ENCODE measurements around the gene SDHAF2.
"Not testable (repeated sequence)": the region's sequence is repeated elsewhere in the genome, so short reads cannot be mapped to it uniquely, and the experiment has no call there.

SDHAF2 gene

GRCh38 chr11:61477126-61477525 is 47.2 kb downstream of the SDHAF2 start:
- no peak for DNase-seq

GRCh38 chr11:61477727-61478148 is 47.8 kb downstream of the SDHAF2 start:
- peak in 1 of 2 experiments; percentile 9 for DNase-seq

DNA sequence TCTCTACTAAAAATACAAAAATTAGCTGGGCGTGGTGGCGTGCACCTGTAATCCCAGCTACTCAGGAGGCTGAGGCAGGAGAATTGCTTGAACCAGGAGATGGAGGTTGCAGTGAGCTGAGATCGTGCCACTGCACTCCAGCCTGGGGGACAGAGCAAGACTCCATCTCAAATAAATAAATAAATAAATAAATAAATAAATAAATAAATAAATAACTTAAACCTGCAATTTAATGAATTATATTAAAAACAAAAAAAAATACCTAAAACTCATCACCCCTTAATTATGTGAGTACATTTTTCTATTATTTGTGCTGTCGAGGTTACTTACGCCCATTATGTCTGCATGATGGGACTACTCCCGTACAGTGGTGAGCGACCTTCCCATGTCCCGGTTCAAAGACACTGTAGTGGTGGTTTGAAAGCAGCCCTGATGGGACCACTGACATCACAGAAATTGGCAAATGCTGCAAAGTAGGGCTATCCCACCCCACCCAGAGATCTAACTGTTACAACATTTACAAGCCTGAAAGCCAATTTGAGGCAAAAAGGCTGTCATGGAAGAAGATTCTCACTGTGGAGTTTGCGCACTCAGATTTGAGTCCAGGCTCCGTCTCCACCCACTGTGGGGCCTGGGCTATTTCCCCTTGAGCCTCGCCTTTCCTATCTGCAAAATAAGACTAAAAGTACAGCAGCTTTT is 49.6 kb downstream of the SDHAF2 start:
- not testable (repeated sequence) for DNase-seq

GRCh38 chr11:61480261-61480993 is 50.5 kb downstream of the SDHAF2 start:
- no peak for DNase-seq

GRCh38 chr11:61480994-61481335 is 51.0 kb downstream of the SDHAF2 start:
- no peak for DNase-seq

DNA sequence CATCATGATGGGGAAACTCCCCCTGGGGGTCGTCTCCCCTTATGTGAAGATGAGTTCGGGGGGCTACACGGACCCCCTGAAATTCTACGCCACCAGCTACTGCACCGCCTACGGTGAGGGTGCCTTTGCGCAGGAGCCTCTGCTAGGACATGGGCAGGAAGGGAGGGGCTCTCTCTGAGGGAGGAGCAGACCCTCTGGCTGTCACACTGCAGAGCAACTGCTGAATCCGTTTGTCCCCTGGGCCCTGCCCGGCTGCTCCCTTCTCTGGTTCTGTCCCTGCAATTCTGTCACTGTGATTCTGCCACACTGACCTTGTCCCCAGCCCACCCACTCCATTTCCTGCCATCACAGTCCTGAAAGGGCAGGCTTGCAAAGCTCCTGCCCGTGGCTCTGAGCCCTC is 51.9 kb downstream of the SDHAF2 start:
- no peak for DNase-seq

- DNase-seq = no peak
These were observed 52.6 kb downstream of the SDHAF2 start for GRCh38 chr11:61482513-61482912.

DNA sequence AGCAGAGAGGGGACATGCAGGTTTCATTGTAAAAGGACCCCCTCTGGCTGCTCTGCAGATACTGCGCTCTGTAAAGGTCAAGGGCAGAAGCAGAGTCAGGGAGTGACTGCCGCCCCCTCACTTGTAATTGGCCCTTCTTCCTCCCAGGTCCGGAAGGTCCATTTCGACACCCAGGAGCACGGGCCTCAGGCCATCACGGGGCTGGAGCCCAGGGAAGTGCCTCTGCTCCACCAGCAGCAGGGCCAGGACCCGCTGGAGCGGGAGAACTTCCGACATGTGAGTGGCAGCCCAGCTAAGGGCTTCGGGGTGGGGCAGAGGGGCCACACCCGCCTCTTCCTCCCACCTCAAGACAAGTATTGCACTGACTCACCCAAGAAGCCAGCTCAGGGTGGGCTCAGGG is 54.6 kb downstream of the SDHAF2 start:
- DNase-seq = no peak

GRCh38 chr11:61485080-61485479 is 55.2 kb downstream of the SDHAF2 start:
- no peak for DNase-seq

GRCh38 chr11:61486011-61486620 is 56.2 kb downstream of the SDHAF2 start:
- no peak for DNase-seq

DNA sequence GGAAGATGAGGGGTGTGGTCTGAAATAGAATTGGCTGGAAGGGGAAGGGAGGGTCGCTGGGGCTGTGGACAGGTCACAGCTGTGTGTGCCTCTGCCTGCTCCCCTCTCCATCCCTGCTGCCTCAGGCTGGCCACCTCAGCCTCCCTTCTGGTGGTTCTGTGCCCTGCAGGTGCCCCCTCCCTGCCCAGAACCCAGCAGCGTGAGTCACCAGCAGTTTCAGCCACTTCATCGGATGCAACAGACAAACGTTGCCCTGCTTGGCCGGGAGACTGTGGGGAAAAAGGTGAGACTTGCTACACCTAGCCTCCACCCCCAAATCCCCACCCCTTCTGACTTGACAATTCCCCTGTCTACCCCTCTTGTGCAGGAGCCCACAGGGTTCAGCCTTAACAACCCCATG is 56.9 kb downstream of the SDHAF2 start:
- DNase-seq = no peak

DNA sequence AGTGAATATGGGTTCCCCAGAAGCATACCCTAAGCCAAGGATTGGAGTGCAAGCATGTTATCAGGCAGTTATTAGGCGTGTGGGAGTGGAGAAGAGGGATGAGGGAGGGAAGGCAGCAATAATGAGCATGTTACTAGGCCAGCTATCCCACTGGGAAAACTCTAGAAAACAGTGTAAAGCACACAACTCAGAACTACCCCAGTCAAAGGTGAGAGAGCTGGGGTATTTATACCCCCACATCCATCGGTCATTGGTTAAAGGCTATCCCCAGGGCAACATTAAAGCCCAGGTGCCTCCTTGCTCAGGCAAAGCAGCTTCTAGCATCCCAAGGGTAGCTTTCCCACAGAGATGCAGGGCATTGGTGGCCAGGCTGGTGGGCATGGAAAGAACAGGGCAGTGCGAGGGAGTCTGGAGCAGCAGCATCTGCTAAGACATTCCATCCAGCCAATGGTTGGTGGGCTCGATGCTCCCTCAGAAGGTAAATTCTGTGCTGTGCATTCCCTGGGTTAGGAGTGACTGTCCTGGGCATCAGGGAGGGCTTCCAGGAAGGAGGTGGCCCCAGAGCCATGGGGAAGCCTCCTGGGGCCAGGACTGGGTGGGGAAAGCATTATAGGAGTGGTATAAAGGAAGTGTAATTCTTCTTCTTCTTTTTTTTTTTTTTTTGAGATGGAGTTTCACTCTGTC is 57.6 kb downstream of the SDHAF2 start:
- DNase-seq = no peak

GRCh38 chr11:61488651-61489291 is 58.8 kb downstream of the SDHAF2 start:
- no peak for DNase-seq

DNA sequence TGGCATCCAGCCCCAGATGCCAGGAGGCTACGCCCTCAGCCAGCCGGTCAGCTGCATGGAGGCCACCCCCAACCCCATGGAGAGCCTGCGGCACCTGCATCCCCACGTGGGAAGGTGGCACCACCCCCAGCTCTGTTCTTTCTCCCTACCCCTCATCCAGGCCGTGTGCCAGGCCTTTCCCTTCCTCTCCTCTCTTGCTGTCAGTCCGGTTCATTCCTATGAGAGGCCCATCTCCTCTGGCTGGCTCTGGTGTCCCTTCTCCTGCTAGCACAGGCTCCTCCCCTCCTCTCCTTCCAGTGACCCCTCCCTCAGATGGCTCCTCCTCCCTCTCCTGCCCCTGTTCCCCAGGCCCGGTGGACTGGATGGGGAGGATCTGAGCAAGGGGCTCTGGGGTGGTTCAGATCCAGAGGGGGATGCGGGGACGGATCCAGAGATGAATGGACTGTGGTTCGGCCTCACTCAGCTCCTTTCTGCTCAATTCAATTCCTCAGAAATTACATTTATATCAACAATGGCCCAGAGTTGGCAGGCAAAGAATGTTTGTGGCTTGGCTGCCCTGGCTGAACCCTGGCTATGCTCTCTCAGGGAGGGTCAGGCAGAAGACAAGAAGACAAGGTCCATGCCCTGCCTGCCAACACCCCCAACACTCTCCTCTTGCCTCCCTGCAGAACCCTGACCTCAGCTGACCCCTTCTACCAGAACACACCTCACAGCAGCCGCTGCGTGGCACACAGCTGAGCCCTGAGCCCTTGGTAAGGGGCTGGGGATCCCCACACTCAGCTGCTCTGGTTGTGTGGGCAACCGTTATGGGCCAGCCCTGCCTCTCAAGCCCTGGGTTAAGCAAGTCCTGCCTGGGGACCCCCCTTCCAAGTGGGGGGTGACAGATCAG is 60.2 kb downstream of the SDHAF2 start:
- DNase-seq = no peak

- DNase-seq = no peak
These were observed 61.9 kb downstream of the SDHAF2 start for GRCh38 chr11:61491736-61492395.

DNA sequence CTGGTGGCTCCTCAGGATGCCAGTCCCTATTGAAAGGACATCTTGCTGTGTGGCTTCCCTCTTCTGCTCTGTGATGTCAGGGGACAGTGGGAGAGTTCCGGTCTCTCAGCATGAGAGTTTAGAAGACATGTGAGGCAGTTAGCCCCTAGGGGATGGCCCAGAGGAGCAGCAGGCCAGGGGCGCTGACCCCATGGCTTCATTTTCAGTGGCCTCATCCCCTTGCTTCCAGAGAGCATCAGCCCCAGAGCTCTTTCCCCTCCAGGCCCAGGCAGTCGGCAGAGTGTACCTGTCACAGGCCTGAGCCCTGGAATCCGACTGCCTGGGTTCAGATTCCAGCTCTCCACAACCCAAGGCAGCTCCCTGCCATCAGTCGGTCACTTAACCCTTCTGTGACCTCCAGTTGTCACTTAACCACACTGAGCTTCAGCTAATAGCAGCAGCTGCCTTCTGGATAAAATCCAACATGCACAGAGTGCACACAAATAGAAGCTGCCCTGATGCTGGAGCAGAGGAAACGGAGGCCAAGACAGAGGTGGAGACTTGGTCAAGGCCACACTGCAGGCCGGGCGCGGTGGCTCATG is 64.5 kb downstream of the SDHAF2 start:
- no peak for DNase-seq

DNA sequence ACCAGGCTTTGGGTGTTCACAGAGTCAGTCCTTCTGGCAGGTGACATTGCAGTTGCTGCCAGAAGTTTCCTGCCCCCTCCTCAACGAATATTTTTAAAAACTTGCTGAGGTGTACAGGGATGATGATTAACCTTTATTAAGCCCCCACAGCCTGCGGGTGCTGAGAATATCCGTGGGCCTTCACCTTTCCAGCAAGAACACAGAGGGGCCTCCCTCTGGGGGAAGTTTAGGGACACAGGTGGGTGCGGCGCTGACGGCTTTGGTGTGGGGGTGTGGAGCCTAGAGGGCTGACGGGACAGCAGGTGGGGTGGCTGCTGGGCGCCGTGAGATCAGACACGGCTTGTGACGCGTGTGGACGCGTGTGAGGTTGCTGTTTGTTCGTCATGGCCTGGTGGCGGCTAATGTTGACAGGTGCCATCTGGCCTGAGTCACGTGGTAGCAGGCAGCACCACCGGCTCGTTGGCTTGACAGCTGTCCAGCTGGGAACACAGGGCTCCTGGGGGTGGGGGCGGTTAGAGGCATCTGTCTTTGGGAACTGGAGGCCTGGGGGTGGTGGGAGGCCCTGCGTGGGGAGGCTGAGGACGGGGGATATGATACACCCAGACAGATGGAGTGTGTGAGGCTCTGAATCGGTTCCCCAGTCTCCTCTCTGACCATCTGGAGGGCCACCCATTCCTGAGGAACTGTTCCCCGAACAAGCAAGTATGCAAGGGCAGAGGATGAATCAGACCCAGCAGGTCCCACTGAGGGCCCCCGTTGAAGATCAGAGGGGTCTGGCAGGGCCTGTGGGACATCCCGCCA is 66.1 kb downstream of the SDHAF2 start:
- DNase-seq = no peak
